T-helper 1 cell treated with Interleukin-12 subunit alpha and Interleukin-12 subunit beta and Interleukin-4 antibody, amounts not matched to agents 30 ng/mL and 1 ng/mL, for 36 hours (primary cell): ENCODE measurements around the gene PFN3. TPM values are rescaled to one million over a fixed set of nuclear protein-coding genes. Genes with fewer than 3 reads are reported as not detected.
"Not testable (repeated sequence)": the region's sequence is repeated elsewhere in the genome, so short reads cannot be mapped to it uniquely, and the experiment has no call there.

Experiments used
- intact Hi-C: fragments of 100-400 bp; cut with micrococcal nuclease; formaldehyde crosslinking; loops from one replicate; pipeline ENCODE4 v1.15.1; 2024
- total RNA-seq: library from RNA; stranded (reverse); gene quantifications from 2 replicates; pipeline ENCODE4 v1.2.3, GENCODE V29; 2022

The PFN3 gene
- total RNA-seq, 1 donor from 2014 or later, result not detected

GRCh38 chr5:177362610-177363507, 37.6 kb downstream of the PFN3 start:
- intact Hi-C loops, result loop anchor here (1.0 kb wide), 3 partner anchors 12 to 134 kb away; partner anchors contain the start of genes LMAN2 and PDLIM7

GRCh38 chr5:177362292-177362609, 38.2 kb downstream of the PFN3 start:
- intact Hi-C loops, result no loop called here

GRCh38 chr5:177361418-177362291, 38.8 kb downstream of the PFN3 start:
- intact Hi-C loops, result no loop called here

GRCh38 chr5:177360740-177361139, 39.7 kb downstream of the PFN3 start:
- intact Hi-C loops, result not testable (repeated sequence)

- intact Hi-C loops, result loop anchor here (5.0 kb wide), 1 partner anchor 792 kb away; the partner anchor contains the start of gene NHP2
These were observed 40.6 kb downstream of the PFN3 start for GRCh38 chr5:177359860-177360259.

GRCh38 chr5:177359451-177359851, 41.0 kb downstream of the PFN3 start:
- intact Hi-C loops, result loop anchor here (5.0 kb wide), 1 partner anchor 793 kb away; the partner anchor contains the start of gene NHP2

GRCh38 chr5:177358370-177358819, 42.1 kb downstream of the PFN3 start:
- intact Hi-C loops, result loop anchor here (5.0 kb wide), 1 partner anchor 794 kb away; the partner anchor contains the start of gene NHP2

GRCh38 chr5:177357459-177358351, 42.8 kb downstream of the PFN3 start, which contains the start of gene RGS14:
Gene RGS14, plus strand, starts transcription at chr5:177357924. Its CDS starts 101 bp downstream, at chr5:177358025.
- intact Hi-C loops, result loop anchor here (1.0 to 5.0 kb wide), 5 partner anchors 13 to 795 kb away; partner anchors contain the start of genes GRK6, NHP2, PRELID1 and RAB24

GRCh38 chr5:177357146-177357458, 43.4 kb downstream of the PFN3 start:
- intact Hi-C loops, result loop anchor here (1.0 to 5.0 kb wide), 5 partner anchors 14 to 795 kb away; partner anchors contain the start of genes GRK6, NHP2, PRELID1 and RAB24

- intact Hi-C loops, result loop anchor here (1.0 to 5.0 kb wide), 5 partner anchors 14 to 796 kb away; partner anchors contain the start of genes GRK6, NHP2, PRELID1 and RAB24
These were observed 43.7 kb downstream of the PFN3 start for GRCh38 chr5:177356746-177357145.

- intact Hi-C loops, result loop anchor here (2.0 to 5.0 kb wide), 3 partner anchors 15 to 796 kb away; partner anchors contain the start of genes GRK6 and NHP2
These were observed 44.6 kb downstream of the PFN3 start for GRCh38 chr5:177355868-177356168.

GRCh38 chr5:177355162-177355867, 45.1 kb downstream of the PFN3 start:
- intact Hi-C loops, result loop anchor here (5.0 kb wide), 1 partner anchor 797 kb away; the partner anchor contains the start of gene NHP2

- intact Hi-C loops, result loop anchor here (5.0 kb wide), 3 partner anchors 347 to 817 kb away; partner anchors contain the start of genes NHP2, RNF44 and UIMC1
These were observed 45.8 kb downstream of the PFN3 start for GRCh38 chr5:177354711-177355110.

GRCh38 chr5:177354256-177354655, 46.2 kb downstream of the PFN3 start:
- intact Hi-C loops, result loop anchor here (5.0 kb wide), 2 partner anchors 347 to 817 kb away; partner anchors contain the start of genes RNF44 and UIMC1

GRCh38 chr5:177353093-177353492, 47.4 kb downstream of the PFN3 start:
- intact Hi-C loops, result loop anchor here (5.0 kb wide), 2 partner anchors 346 to 816 kb away; partner anchors contain the start of genes RNF44 and UIMC1

GRCh38 chr5:177351392-177352329, 48.8 kb downstream of the PFN3 start, which contains the start of gene LMAN2:
Gene LMAN2, minus strand, starts transcription at chr5:177351668. Its CDS starts 21 bp downstream, at chr5:177351647.
- intact Hi-C loops, result loop anchor here (1.0 to 5.0 kb wide), 11 partner anchors 12 to 814 kb away; partner anchors contain the start of genes B4GALT7, NSD1, PRELID1 and RAB24

GRCh38 chr5:177350776-177351391, 49.6 kb downstream of the PFN3 start:
- intact Hi-C loops, result loop anchor here (1.0 to 5.0 kb wide), 11 partner anchors 12 to 814 kb away; partner anchors contain the start of genes B4GALT7, NSD1, PRELID1 and RAB24
